Endothelial cell (in vitro differentiated cells): ENCODE results near the gene GRIA3. TPM values are rescaled to one million over a fixed set of nuclear protein-coding genes. Genes with fewer than 3 reads are reported as not detected.

Source experiments
- DNase-seq: peaks from one replicate; pipeline ENCODE4 v3.0.0; 2021; ENCODE audit warnings: low spot score
- H3K27ac Mint-ChIP-seq: one replicate; pipeline ENCODE4 v1.8.0; 2021; ENCODE audit warnings: mixed read lengths, inconsistent platforms; ENCODE audit not compliant: unreplicated experiment
- H3K27me3 Mint-ChIP-seq: one replicate; pipeline ENCODE4 v1.8.0; 2021; ENCODE audit warnings: mild to moderate bottlenecking, moderate library complexity, mixed read lengths, inconsistent platforms; ENCODE audit not compliant: unreplicated experiment
- H3K36me3 Mint-ChIP-seq: one replicate; pipeline ENCODE4 v1.8.0; 2021; ENCODE audit warnings: mild to moderate bottlenecking, low read depth, mixed read lengths, inconsistent platforms; ENCODE audit not compliant: unreplicated experiment
- H3K4me1 Mint-ChIP-seq: one replicate; pipeline ENCODE4 v1.8.0; 2021; ENCODE audit warnings: mild to moderate bottlenecking, mixed read lengths, inconsistent platforms; ENCODE audit not compliant: unreplicated experiment
- H3K4me3 Mint-ChIP-seq: one replicate; pipeline ENCODE4 v1.8.0; 2021; ENCODE audit warnings: mild to moderate bottlenecking, mixed read lengths, inconsistent platforms; ENCODE audit not compliant: unreplicated experiment
- H3K9me3 Mint-ChIP-seq: one replicate; pipeline ENCODE4 v1.8.0; 2021; ENCODE audit warnings: mixed read lengths, inconsistent platforms; ENCODE audit not compliant: unreplicated experiment
- total RNA-seq: library from RNA; stranded (reverse); fragmentation: NEBNext Ultra II Directional; extraction: Animal tissue kit (Norgen Biotek cat#: 25700); gene quantifications from one replicate; pipeline ENCODE4 v1.2.1, GENCODE V29; 2021; ENCODE audit not compliant: unreplicated experiment
- TF ChIP-seq, protein P1 (sequence below): fragments of 200-600 bp; sonication (generic); IDR thresholded peaks from one replicate; pipeline ENCODE4 v1.5.0; 2021; ENCODE audit warnings: antibody characterized with exemption; ENCODE audit not compliant: unreplicated experiment

The GRIA3 gene
- total RNA-seq, 1 donor from 2014 or later: 0.51 TPM

DNA sequence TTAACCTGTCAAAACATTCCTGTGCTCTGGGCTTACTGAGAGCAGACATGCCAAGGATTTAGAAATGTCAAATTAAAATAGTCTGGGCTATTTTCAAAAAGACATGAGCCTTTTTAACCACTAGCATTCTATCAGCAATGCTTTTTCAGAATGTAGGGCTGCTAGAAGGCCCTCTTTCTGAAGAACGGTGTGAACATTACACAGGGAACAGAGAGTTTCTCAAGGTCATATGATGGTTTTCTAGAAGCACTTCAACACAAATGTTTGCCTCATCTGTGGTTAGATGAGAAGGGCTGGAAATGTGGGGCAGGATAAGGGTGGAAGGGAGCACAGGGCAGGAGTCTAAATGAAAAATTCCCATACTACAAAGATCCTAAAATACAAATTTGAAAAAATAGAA lies 39.3 kb downstream of the GRIA3 start:
- TF ChIP-seq, protein P1, sequence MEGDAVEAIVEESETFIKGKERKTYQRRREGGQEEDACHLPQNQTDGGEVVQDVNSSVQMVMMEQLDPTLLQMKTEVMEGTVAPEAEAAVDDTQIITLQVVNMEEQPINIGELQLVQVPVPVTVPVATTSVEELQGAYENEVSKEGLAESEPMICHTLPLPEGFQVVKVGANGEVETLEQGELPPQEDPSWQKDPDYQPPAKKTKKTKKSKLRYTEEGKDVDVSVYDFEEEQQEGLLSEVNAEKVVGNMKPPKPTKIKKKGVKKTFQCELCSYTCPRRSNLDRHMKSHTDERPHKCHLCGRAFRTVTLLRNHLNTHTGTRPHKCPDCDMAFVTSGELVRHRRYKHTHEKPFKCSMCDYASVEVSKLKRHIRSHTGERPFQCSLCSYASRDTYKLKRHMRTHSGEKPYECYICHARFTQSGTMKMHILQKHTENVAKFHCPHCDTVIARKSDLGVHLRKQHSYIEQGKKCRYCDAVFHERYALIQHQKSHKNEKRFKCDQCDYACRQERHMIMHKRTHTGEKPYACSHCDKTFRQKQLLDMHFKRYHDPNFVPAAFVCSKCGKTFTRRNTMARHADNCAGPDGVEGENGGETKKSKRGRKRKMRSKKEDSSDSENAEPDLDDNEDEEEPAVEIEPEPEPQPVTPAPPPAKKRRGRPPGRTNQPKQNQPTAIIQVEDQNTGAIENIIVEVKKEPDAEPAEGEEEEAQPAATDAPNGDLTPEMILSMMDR: no peak
- Mint-ChIP-seq H3K27me3 (no peaks in the 10 kb centered on the region), H3K9me3 (no peaks in the 10 kb centered on the region), H3K4me3 (no peak overlapping the region), H3K4me1 (no peaks in the 10 kb centered on the region), H3K27ac (no peak overlapping the region), H3K36me3 (no peaks in the 10 kb centered on the region)
- no peak for DNase-seq

DNA sequence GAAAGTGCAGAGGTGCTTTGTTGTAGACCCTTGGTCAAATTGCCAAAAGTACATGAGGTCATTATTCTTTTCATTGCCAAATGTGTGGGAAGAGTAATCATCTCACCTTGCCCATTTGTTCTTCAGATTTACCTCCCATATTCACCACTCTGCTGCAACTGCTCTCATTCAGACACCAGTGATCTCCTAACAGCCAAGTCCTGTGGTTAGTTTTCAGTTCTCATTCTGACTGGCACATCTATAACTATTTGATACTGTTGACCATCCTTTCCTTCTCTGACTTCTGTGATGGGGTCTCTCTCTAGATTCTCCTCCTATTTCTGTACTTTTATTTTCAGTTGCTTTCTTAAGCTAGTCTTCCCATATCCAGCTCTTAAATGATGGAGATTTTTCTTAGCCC lies 39.8 kb downstream of the GRIA3 start:
- TF ChIP-seq, protein P1: no peak
- H3K36me3 Mint-ChIP-seq: no peaks in the 10 kb centered on the region
- no peaks in the 10 kb centered on the region for H3K4me1 Mint-ChIP-seq
- no peak overlapping the region for H3K4me3 Mint-ChIP-seq
- no peak overlapping the region for H3K27ac Mint-ChIP-seq
- DNase-seq: no peak
- no peaks in the 10 kb centered on the region for H3K9me3 Mint-ChIP-seq
- H3K27me3 Mint-ChIP-seq: no peaks in the 10 kb centered on the region

DNA sequence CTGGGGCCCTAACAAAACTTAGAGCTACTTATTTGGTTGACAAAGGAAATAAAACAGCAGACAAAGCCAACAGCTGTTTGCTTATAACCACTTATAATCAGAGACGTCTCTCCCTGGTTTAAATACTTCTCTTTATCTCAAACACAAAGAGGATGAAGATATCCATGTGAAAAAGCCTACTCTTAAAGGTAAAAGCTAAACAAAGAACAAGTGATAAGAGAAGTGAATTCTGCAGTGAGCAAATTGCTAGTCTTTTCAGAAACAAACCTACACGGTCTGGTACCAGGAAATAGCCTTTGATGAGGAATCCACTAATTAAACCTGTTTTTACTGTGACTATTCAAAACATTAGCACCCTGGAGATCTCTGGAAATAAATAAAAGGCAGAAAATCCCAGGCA lies 46.7 kb downstream of the GRIA3 start:
- H3K4me1 Mint-ChIP-seq: no peaks in the 10 kb centered on the region
- DNase-seq: no peak
- H3K36me3 Mint-ChIP-seq: no peaks in the 10 kb centered on the region
- TF ChIP-seq, protein P1: no peak
- H3K4me3 Mint-ChIP-seq: no peak overlapping the region
- no peak overlapping the region for H3K27ac Mint-ChIP-seq
- H3K27me3 Mint-ChIP-seq: no peaks in the 10 kb centered on the region
- H3K9me3 Mint-ChIP-seq: no peaks in the 10 kb centered on the region

DNA sequence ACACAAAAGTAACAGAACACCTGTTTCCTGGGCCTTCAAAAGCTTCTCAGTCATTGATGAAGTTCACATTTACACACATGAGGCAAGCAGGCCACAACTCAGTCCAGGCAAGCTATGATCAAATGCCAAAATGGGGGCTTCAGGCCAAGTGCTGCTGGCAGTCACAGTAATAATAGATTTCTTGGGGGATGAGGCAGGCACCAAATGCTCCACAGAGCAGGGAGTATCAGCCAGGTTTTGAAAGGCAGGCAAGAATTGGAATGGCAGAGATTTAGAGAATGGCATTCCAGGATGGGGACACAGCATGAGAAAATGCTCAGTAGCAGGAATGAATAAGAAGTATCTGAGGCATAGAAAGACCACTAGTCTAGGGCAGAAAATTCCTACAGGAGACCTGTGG lies 52.8 kb downstream of the GRIA3 start:
- no peaks in the 10 kb centered on the region for H3K4me1 Mint-ChIP-seq
- no peaks in the 10 kb centered on the region for H3K36me3 Mint-ChIP-seq
- H3K27ac Mint-ChIP-seq: no peak overlapping the region
- TF ChIP-seq, protein P1: no peak
- H3K9me3 Mint-ChIP-seq: no peaks in the 10 kb centered on the region
- DNase-seq: no peak
- H3K27me3 Mint-ChIP-seq: no peaks in the 10 kb centered on the region
- H3K4me3 Mint-ChIP-seq: no peak overlapping the region

DNA sequence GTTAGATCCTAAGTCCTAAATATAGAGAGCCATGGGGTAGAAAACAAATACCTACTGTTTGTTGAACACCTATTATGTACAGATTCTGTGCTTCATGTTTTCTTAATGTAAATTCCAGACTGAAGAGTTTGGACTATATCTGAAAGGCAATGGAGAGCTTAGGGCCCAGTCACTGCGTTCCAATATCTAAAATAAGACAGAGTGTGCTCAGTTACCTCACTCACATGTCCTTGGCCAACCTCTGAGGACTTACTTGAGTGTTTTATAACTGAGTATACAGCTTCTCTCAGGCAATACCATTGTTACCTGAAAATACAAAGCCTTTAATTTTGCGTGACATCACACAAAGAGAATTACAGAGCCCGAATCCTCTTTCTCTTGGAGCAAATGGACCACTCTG lies 53.2 kb downstream of the GRIA3 start:
- Mint-ChIP-seq H3K27ac (no peak overlapping the region), H3K36me3 (no peaks in the 10 kb centered on the region), H3K9me3 (no peaks in the 10 kb centered on the region), H3K4me3 (no peak overlapping the region), H3K27me3 (no peaks in the 10 kb centered on the region), H3K4me1 (no peaks in the 10 kb centered on the region)
- DNase-seq: no peak
- TF ChIP-seq, protein P1: no peak
